ENCODE measurements around the gene CYB5A.

Gene CYB5A

DNA sequence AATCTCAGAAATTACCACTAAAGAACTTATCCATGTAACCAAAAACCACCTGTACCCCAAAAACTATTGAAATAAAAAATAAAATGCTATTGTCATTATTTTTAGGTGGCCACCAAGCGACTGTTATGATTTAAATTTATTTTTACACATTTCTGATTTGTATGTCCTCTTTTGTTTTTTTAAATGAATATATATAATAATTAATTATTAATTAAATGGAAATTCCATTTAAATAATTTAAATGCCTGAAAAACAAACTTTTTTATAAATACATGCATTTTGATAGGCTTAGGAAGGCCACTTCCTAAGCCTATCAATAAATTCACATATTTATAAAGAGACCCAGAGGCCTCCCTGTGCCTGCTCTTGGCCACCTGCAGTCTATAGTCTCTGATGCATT lies 52.2 kb downstream of the CYB5A start:
- no peak overlapping the region for H3K4me3 ChIP-seq (ENCODE audit: low read depth in 1 of 2, low read length in 2 of 2)

DNA sequence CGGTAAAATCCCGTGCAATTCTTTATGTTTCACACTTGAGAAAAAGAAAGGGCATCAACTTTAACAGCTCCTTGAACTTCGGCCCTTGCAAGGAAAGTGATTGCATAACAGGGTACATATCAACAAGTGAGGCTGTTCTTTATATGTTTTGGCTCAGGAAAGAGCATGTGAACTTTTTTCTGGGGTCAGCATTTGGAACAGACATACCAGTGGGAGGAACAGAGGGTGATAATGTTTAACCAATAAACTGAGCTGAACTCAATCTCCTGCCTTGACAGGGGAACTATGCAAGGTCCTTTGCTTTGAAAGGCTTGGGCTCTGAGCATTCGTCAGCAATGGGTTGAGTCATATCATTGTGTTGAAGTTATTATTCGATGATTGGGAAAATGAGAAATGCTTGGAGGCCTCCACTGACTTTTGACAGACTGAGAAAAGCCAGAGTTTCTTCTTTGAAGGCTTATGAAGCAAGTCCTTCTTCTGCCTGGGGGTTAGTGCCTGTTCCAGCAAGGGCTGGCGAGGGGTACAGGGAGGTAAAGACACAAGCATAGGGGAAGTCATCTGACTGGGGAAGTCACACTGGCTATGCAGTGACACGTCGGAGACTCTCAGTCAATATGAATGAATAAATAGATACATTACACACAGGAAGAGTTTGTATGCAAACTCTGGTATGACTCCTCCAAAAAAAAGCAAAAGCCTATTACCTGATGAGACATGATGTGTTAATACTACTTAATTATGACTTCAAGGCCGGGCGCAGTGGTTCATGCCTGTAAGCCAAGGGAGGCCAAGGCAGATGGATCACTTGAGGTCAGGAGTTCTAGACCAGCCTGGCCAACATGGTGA lies 57.2 kb downstream of the CYB5A start:
- Histone ChIP-seq H3K9ac (ENCODE audit: low read depth in 1 of 2, low read length in 2 of 2) (peak overlapping the region in 1 of 2 donors; percentile 16), H3K27ac (ENCODE audit: low read depth, low read length) (peak overlapping the region; percentile 74), H3K27me3 (ENCODE audit: control insufficient read depth in 1 of 2, insufficient read depth in 2 of 2, low read length in 2 of 2) (no peaks in the 10 kb centered on the region), H3K4me1 (ENCODE audit: control insufficient read depth in 1 of 2, insufficient read depth in 2 of 2, low read length in 2 of 2) (peaks cover 37 to 53% of the 10 kb centered on the region in 2 donors), H3K9me3 (ENCODE audit: control insufficient read depth in 1 of 2, low read length in 2 of 2) (no peaks in the 10 kb centered on the region), H3K4me3 (ENCODE audit: low read depth in 1 of 2, low read length in 2 of 2) (peak overlapping the region in 1 of 2 donors; percentile 21), H3K36me3 (ENCODE audit: control insufficient read depth in 1 of 2, insufficient read depth in 2 of 2, low read length in 2 of 2) (no peaks in the 10 kb centered on the region)

More for the DNA sequence above, 52.2 kb downstream of the CYB5A start:
- Histone ChIP-seq H3K9me3 (ENCODE audit: control insufficient read depth in 1 of 2, low read length in 2 of 2) (no peaks in the 10 kb centered on the region), H3K4me1 (ENCODE audit: control insufficient read depth in 1 of 2, insufficient read depth in 2 of 2, low read length in 2 of 2) (peaks cover 35 to 44% of the 10 kb centered on the region in 2 donors), H3K27me3 (ENCODE audit: control insufficient read depth in 1 of 2, insufficient read depth in 2 of 2, low read length in 2 of 2) (no peaks in the 10 kb centered on the region), H3K9ac (ENCODE audit: low read depth in 1 of 2, low read length in 2 of 2) (no peak overlapping the region), H3K36me3 (ENCODE audit: control insufficient read depth in 1 of 2, insufficient read depth in 2 of 2, low read length in 2 of 2) (no peaks in the 10 kb centered on the region), H3K27ac (ENCODE audit: low read depth, low read length) (no peak overlapping the region)

DNA sequence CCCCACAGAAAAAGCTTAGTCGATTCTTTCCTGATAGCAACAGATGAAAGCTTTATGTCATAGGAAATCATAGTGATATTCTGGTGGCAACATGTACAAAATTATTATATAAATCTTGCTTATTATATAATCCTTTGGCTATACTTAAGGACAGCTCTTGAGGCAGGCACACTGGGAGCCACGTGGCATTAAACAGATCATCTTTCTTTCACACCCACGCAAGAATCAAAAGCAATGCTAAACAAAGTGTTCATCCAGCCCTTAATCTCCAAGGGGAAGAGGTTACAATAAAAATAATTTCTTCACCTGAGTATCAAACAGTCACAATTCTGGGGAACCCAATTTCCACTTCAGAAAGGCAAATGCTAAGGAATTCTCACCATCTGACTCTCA lies 57.8 kb downstream of the CYB5A start:
- H3K36me3 ChIP-seq (ENCODE audit: control insufficient read depth in 1 of 2, insufficient read depth in 2 of 2, low read length in 2 of 2): no peaks in the 10 kb centered on the region
- peak overlapping the region; percentile 73 for H3K27ac ChIP-seq (ENCODE audit: low read depth, low read length)
- peak overlapping the region in 1 of 2 donors; percentile 44 for H3K4me3 ChIP-seq (ENCODE audit: low read depth in 1 of 2, low read length in 2 of 2)
- H3K4me1 ChIP-seq (ENCODE audit: control insufficient read depth in 1 of 2, insufficient read depth in 2 of 2, low read length in 2 of 2): peaks cover 37 to 53% of the 10 kb centered on the region in 2 donors
- H3K9me3 ChIP-seq (ENCODE audit: control insufficient read depth in 1 of 2, low read length in 2 of 2): no peaks in the 10 kb centered on the region
- H3K27me3 ChIP-seq (ENCODE audit: control insufficient read depth in 1 of 2, insufficient read depth in 2 of 2, low read length in 2 of 2): no peaks in the 10 kb centered on the region
- peak overlapping the region in 1 of 2 donors; percentile 29 for H3K9ac ChIP-seq (ENCODE audit: low read depth in 1 of 2, low read length in 2 of 2)

DNA sequence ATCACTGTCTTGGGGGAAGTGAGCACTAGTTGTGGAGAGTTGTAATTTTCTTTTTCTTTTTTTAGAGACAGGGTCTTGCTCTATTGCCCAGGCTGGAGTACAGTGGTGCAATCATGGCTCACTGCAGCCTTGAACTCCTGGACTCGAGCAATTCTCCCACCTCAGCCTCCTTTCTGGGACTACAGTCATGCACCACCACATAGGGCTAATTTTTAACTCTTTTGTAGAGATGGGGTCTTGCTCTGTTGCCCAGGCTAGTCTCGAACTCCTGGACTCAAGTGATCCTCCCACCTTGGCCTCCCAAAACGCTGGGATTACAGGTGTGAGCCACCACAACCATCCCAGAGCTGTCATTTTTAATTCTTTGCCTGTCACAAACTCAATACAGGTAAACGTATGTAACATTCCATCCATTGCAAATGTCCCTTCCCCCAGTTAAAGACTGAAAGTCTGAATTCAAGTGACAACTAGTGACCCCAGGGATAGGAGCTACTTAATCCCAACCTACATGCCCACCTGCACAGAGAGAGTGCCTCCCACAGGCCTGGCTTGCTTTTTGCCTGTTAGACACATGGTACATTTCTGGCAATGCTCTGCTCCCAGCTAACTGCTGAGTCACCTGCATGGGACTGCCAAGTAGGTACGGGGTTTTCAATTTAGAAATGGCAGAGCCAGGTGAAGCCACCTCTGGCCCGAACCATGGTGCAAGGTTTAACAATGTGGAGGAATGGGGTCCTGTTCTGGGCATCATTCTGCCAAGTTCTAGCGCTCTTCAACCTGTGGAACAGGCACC lies 60.6 kb downstream of the CYB5A start:
- H3K4me1 ChIP-seq (ENCODE audit: control insufficient read depth in 1 of 2, insufficient read depth in 2 of 2, low read length in 2 of 2): peaks cover 61 to 72% of the 10 kb centered on the region in 2 donors
- H3K27me3 ChIP-seq (ENCODE audit: control insufficient read depth in 1 of 2, insufficient read depth in 2 of 2, low read length in 2 of 2): no peaks in the 10 kb centered on the region
- H3K9me3 ChIP-seq (ENCODE audit: control insufficient read depth in 1 of 2, low read length in 2 of 2): no peaks in the 10 kb centered on the region
- H3K4me3 ChIP-seq (ENCODE audit: low read depth in 1 of 2, low read length in 2 of 2): no peak overlapping the region
- H3K27ac ChIP-seq (ENCODE audit: low read depth, low read length): no peak overlapping the region
- H3K9ac ChIP-seq (ENCODE audit: low read depth in 1 of 2, low read length in 2 of 2): no peak overlapping the region
- no peaks in the 10 kb centered on the region for H3K36me3 ChIP-seq (ENCODE audit: control insufficient read depth in 1 of 2, insufficient read depth in 2 of 2, low read length in 2 of 2)

DNA sequence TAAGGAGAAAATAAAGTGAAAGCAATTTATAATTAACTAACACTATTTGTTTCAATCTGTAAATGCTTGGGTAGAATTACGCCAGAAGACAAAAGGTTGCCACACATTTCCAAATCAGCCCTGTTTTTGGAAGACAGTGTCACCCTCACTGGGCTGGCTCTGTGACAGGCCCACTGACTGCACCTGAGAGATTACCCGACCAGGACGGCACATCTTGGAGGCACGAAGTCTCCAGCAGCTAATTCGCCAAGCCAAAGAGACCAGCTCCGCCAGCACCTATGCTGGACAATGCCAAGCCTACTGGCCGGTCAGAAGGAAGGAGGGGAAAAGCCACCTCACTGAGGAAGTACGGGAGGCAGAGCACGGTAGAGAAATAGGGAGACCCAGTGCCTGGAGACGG lies 61.9 kb downstream of the CYB5A start:
- Histone ChIP-seq H3K4me1 (ENCODE audit: control insufficient read depth in 1 of 2, insufficient read depth in 2 of 2, low read length in 2 of 2) (peaks cover 60 to 68% of the 10 kb centered on the region in 2 donors), H3K36me3 (ENCODE audit: control insufficient read depth in 1 of 2, insufficient read depth in 2 of 2, low read length in 2 of 2) (no peaks in the 10 kb centered on the region), H3K27ac (ENCODE audit: low read depth, low read length) (no peak overlapping the region), H3K4me3 (ENCODE audit: low read depth in 1 of 2, low read length in 2 of 2) (no peak overlapping the region), H3K9ac (ENCODE audit: low read depth in 1 of 2, low read length in 2 of 2) (no peak overlapping the region), H3K9me3 (ENCODE audit: control insufficient read depth in 1 of 2, low read length in 2 of 2) (no peaks in the 10 kb centered on the region), H3K27me3 (ENCODE audit: control insufficient read depth in 1 of 2, insufficient read depth in 2 of 2, low read length in 2 of 2) (no peaks in the 10 kb centered on the region)

DNA sequence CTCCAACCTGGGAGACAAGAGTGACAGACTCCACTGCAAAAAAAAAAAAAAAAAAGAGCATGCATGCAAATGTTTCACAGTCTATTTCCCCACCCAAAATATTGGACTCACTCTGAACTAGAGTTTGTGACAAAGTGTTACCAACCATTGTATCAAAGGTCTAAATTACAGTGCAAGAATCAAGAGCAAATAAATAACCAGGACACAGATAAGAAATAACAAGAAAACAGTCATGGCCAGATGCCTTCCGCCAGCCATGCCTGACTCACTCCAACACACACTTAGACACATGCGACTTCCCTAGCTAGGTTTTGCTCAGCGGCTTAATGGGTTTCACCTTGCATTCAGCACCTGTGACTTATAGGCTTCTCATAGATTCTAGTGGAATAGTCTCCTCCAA lies 62.8 kb downstream of the CYB5A start:
- H3K9ac ChIP-seq (ENCODE audit: low read depth in 1 of 2, low read length in 2 of 2): no peak overlapping the region
- H3K4me1 ChIP-seq (ENCODE audit: control insufficient read depth in 1 of 2, insufficient read depth in 2 of 2, low read length in 2 of 2): peaks cover 60 to 69% of the 10 kb centered on the region in 2 donors
- no peaks in the 10 kb centered on the region for H3K27me3 ChIP-seq (ENCODE audit: control insufficient read depth in 1 of 2, insufficient read depth in 2 of 2, low read length in 2 of 2)
- H3K4me3 ChIP-seq (ENCODE audit: low read depth in 1 of 2, low read length in 2 of 2): no peak overlapping the region
- H3K27ac ChIP-seq (ENCODE audit: low read depth, low read length): no peak overlapping the region
- no peaks in the 10 kb centered on the region for H3K36me3 ChIP-seq (ENCODE audit: control insufficient read depth in 1 of 2, insufficient read depth in 2 of 2, low read length in 2 of 2)
- no peaks in the 10 kb centered on the region for H3K9me3 ChIP-seq (ENCODE audit: control insufficient read depth in 1 of 2, low read length in 2 of 2)

DNA sequence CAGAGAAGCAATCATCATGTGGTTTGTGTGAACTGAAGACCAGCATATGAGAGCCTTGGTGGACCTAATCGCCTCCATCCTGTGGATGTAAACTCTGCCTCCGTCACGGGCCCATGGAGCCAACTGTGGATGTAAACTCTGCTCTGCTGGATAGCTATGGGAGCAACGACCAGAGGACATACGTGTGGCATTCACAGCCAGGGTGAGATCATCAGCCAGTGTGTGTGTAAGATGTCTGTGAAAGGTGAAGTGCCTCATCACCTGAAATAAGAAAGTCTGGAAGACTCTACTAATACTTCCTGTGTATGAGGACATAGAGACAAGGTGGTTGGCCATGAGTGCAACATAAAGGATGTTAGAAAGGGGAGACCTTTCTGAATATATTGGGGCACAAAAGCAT lies 63.5 kb downstream of the CYB5A start:
- Histone ChIP-seq H3K27me3 (ENCODE audit: control insufficient read depth in 1 of 2, insufficient read depth in 2 of 2, low read length in 2 of 2) (no peaks in the 10 kb centered on the region), H3K4me3 (ENCODE audit: low read depth in 1 of 2, low read length in 2 of 2) (no peak overlapping the region), H3K4me1 (ENCODE audit: control insufficient read depth in 1 of 2, insufficient read depth in 2 of 2, low read length in 2 of 2) (peaks cover 53 to 67% of the 10 kb centered on the region in 2 donors), H3K9ac (ENCODE audit: low read depth in 1 of 2, low read length in 2 of 2) (peak overlapping the region in 1 of 2 donors; percentile 2), H3K9me3 (ENCODE audit: control insufficient read depth in 1 of 2, low read length in 2 of 2) (no peaks in the 10 kb centered on the region), H3K27ac (ENCODE audit: low read depth, low read length) (no peak overlapping the region), H3K36me3 (ENCODE audit: control insufficient read depth in 1 of 2, insufficient read depth in 2 of 2, low read length in 2 of 2) (no peaks in the 10 kb centered on the region)

DNA sequence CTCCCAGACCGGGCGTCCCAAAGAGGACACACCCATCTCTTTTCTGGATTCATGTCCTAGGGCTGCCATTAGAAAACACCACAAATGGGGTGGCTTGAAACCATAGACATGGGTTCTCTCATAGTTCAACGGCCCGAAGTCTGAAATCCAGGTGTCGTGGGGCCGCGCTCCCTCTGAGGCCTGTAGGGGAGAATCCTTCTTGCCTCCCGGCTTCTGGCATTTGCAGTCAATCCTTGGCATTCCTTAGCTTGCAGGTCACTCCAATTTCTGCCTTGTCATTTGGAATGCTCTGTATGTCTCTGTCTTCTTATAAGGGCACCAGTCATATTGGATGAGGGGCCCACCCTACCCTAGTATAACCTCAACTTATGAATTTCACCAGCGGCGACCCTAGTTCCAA lies 65.1 kb downstream of the CYB5A start:
- Histone ChIP-seq H3K4me3 (ENCODE audit: low read depth in 1 of 2, low read length in 2 of 2) (no peak overlapping the region), H3K4me1 (ENCODE audit: control insufficient read depth in 1 of 2, insufficient read depth in 2 of 2, low read length in 2 of 2) (peaks cover 48 to 57% of the 10 kb centered on the region in 2 donors), H3K27ac (ENCODE audit: low read depth, low read length) (peak overlapping the region; percentile 60), H3K9me3 (ENCODE audit: control insufficient read depth in 1 of 2, low read length in 2 of 2) (no peaks in the 10 kb centered on the region), H3K36me3 (ENCODE audit: control insufficient read depth in 1 of 2, insufficient read depth in 2 of 2, low read length in 2 of 2) (no peaks in the 10 kb centered on the region), H3K9ac (ENCODE audit: low read depth in 1 of 2, low read length in 2 of 2) (peak overlapping the region in 1 of 2 donors; percentile 3), H3K27me3 (ENCODE audit: control insufficient read depth in 1 of 2, insufficient read depth in 2 of 2, low read length in 2 of 2) (no peaks in the 10 kb centered on the region)

DNA sequence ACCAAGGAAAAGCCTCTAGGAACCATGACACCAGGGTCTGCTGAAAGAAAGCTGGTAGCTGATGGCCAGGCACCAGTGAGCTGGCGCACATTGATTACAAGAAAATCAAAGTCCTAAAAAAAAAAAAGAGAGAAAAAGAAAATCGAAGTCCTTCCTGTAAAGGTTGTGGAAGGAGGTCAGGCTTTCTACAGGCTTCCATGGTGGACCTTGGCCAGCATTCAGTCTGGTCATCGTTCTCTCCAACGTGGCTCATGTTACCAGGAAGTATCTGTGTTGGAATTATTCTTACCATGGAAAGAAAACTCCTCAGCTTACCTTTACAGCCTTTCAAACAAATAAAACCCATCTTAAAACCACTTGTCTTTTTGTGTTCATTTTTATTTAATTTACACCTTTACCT lies 65.6 kb downstream of the CYB5A start:
- Histone ChIP-seq H3K36me3 (ENCODE audit: control insufficient read depth in 1 of 2, insufficient read depth in 2 of 2, low read length in 2 of 2) (no peaks in the 10 kb centered on the region), H3K9me3 (ENCODE audit: control insufficient read depth in 1 of 2, low read length in 2 of 2) (no peaks in the 10 kb centered on the region), H3K9ac (ENCODE audit: low read depth in 1 of 2, low read length in 2 of 2) (peak overlapping the region in 1 of 2 donors; percentile 20), H3K4me1 (ENCODE audit: control insufficient read depth in 1 of 2, insufficient read depth in 2 of 2, low read length in 2 of 2) (peaks cover 43 to 52% of the 10 kb centered on the region in 2 donors), H3K27me3 (ENCODE audit: control insufficient read depth in 1 of 2, insufficient read depth in 2 of 2, low read length in 2 of 2) (no peaks in the 10 kb centered on the region), H3K27ac (ENCODE audit: low read depth, low read length) (peak overlapping the region; percentile 70), H3K4me3 (ENCODE audit: low read depth in 1 of 2, low read length in 2 of 2) (no peak overlapping the region)
